Right lobe of liver (tissue), 4 donors: ENCODE data around the gene KDM7A.

ENCODE experiments used
- POLR2A ChIP-seq: fragments of 450-650 bp; IDR thresholded peaks from one replicate; pipeline ENCODE4 v1.6.1; 2017; ENCODE audit warnings: antibody characterized with exemption, mild to moderate bottlenecking
- TF ChIP-seq, protein P1 (sequence below), 4 donors: fragments of 200-600 bp in 3 of 4; fragments of 450-650 bp in 1 of 4; IDR thresholded peaks; one replicate each; pipeline versions ENCODE4 v1.5.1 to v1.8.0; 2016 to 2022; ENCODE audit warnings: antibody characterized with exemption in 4 of 4, mild to moderate bottlenecking in 2 of 4
- donor health status: DM: no; HTN: no; CAD: no.
- donor health status: DM: no; HTN: no; CAD: no.
- donor health status: DM: no; HTN: yes; CAD: no.

DNA sequence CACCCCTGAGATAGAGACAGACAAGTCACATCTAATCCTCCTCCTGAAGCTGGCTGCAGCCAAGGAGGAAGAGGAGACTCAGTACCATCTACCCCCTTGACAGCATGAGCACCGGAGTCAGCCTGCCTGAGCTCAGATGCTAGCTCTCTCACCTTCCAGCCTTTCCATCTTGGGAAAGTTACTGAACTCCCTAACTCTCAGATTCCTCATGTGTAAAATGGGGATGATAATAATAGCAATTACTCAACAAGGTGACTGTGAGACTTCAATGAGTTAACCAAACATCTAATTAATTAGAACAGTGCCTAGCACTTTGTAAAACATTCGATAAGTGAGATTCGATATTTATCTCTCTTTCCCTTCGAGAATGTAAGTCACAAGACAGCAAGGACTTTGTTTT is 6.4 kb downstream of the KDM7A start:
- TF ChIP-seq, protein P1, sequence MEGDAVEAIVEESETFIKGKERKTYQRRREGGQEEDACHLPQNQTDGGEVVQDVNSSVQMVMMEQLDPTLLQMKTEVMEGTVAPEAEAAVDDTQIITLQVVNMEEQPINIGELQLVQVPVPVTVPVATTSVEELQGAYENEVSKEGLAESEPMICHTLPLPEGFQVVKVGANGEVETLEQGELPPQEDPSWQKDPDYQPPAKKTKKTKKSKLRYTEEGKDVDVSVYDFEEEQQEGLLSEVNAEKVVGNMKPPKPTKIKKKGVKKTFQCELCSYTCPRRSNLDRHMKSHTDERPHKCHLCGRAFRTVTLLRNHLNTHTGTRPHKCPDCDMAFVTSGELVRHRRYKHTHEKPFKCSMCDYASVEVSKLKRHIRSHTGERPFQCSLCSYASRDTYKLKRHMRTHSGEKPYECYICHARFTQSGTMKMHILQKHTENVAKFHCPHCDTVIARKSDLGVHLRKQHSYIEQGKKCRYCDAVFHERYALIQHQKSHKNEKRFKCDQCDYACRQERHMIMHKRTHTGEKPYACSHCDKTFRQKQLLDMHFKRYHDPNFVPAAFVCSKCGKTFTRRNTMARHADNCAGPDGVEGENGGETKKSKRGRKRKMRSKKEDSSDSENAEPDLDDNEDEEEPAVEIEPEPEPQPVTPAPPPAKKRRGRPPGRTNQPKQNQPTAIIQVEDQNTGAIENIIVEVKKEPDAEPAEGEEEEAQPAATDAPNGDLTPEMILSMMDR (IDR thresholded peaks at IDR 0.05) = no peak
- no peak for TF ChIP-seq POLR2A
